Glomerular visceral epithelial cell (primary cell): ENCODE data around the gene CLPTM1L.

ENCODE experiments used
- DNase-seq: peaks from one replicate; pipeline ENCODE4 v3.0.0-alpha.2; 2016; ENCODE audit errors: extremely low spot score

Gene CLPTM1L, protein sequence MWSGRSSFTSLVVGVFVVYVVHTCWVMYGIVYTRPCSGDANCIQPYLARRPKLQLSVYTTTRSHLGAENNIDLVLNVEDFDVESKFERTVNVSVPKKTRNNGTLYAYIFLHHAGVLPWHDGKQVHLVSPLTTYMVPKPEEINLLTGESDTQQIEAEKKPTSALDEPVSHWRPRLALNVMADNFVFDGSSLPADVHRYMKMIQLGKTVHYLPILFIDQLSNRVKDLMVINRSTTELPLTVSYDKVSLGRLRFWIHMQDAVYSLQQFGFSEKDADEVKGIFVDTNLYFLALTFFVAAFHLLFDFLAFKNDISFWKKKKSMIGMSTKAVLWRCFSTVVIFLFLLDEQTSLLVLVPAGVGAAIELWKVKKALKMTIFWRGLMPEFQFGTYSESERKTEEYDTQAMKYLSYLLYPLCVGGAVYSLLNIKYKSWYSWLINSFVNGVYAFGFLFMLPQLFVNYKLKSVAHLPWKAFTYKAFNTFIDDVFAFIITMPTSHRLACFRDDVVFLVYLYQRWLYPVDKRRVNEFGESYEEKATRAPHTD

GRCh38 chr5:1344975-1345838, at the start of gene CLPTM1L:
CLPTM1L (minus strand) TSS chr5:1345099; CDS start chr5:1344841, 258 bp downstream.
- peak; percentile 84 for DNase-seq

- DNase-seq = no peak
Observed at GRCh38 chr5:1393571-1394501, 48.9 kb upstream of the CLPTM1L start.

DNA sequence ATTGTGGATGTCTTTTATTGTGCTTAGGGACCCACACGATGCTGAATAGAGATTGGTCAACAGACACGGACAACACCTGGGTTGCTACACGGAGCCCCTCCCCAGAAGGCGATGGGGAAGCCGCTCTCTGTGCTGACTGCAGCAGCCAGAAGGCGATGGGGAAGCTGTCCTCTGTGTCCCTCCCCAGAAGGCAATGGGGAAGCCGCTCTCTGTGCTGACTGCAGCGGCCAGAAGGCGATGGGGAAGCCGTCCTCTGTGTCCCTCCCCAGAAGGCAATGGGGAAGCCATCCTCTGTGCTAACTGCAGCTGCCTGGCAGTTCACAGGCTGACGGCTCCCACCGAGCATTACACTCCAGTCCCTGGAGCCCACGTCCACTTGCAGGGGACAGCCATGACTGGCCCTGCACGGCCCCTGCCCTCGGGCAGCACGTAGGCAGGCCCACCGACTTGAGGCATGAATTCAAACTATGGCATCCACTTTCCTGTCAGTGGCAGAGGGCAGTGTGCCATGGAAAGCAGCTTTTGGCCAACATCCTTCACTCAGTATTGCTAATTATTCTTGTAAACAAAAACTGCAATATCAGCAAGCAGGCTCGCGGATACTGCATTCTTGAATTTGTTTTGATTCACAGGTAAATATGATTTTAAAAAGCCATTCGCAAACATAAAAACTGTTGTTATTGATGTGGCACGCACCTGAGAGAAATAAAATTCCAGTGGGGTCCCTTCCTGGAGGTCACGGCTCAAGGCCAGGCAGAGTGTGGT, 48.1 kb upstream of the CLPTM1L start:
- DNase-seq = no peak

GRCh38 chr5:1392261-1392660, 47.4 kb upstream of the CLPTM1L start:
- no peak for DNase-seq

GRCh38 chr5:1391691-1392090, 46.8 kb upstream of the CLPTM1L start:
- no peak for DNase-seq

- DNase-seq = no peak
Observed at GRCh38 chr5:1390861-1391600, 46.1 kb upstream of the CLPTM1L start.

GRCh38 chr5:1390333-1390732, 45.4 kb upstream of the CLPTM1L start:
- no peak for DNase-seq

GRCh38 chr5:1388383-1388967, 43.6 kb upstream of the CLPTM1L start:
- no peak for DNase-seq

DNA sequence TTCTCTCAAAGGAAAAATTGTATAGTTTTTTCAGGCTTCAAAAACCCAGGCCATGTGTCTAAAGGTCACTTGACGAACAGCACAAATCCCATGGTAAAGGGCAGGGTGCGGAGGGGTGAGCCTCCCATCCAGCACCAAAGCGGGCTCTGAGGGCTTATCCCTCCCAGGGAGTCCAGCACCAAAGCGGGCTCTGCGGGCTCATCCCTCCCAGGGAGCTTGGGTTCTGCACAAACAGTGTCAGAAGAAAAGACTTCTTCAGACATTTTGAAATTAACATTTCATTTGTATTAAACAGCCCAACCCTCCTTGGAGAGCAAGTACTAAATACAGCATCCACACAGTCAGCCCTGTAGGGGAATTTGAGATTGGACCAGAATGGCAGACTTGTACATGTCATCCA, 43.0 kb upstream of the CLPTM1L start:
- no peak for DNase-seq

DNA sequence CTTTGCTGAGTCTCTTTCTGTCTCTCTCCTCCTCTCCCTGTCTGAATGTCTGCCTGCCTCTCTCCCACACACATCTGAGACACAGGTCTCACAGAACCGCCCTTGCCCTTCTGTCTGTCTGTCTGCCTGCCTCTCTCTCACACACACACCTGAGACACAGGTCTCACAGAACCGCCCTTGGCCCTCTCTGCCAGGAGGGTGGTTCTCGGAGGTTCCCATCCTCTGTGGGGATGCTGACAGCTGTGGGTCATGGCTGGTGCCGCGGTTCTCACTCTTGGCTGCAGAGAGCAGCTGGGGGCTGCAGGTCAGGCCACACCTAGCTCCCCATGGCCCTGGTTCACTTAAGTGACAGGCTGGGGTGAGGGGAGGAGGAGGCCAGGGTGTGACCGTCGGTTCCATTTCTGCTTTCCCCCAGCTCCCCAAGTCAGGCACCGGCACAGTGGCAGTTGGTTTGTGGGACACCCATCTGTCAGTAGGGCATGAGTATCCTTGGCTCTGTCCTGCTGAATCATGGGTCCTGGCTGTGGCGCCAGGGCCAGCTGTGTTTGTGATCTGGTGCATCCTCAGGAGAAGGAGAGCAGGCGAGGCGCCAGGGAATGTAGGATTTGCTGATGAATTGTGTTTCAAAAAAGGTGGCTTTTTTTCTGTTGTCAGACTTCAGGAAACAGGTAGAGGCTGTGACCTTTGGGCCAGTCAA, 42.3 kb upstream of the CLPTM1L start:
- no peak for DNase-seq

GRCh38 chr5:1386274-1386717, 41.4 kb upstream of the CLPTM1L start:
- DNase-seq = peak; percentile 33

DNA sequence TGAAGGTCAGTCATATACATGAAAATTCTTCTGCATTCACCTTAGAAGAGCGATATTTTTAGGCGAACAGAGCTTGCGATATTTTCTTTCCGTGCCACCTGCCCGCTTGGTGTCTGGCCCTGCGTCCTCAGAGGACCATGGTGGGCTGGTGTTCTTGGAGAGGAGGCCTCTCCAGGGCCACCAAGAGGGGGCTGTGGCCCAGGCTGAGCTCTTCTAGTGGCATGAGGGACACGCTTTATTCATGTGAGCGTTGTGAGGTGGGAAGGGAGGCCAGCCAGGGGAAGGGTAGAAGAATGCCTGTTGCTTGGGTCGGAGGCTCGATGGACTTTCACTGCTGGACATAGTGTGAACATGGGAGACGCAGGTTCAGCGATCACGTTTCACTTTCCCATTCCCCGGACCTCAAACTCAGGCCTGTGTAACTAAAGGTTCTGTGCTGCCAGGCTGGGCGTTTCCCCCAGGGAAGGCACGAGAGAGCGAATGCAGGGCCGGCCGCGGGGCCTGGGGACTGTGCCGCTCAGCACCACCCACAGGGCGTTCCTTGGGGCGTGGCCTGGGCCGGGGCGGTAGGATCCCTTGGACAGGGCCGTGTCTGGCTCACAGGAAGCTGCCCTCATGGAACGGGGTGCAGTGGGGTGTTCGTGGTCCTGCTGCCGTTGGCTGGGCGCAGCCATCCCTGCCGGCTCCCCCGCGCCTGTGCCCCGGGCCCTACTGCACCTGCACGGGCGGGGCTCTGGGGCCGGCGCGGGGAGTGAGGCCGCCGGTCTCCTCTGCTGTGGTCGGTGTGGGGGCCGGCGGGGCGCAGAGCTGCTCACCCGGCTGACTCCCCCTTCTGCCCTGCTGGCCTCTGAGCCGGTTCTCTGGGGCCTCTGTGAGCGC, 40.7 kb upstream of the CLPTM1L start:
- DNase-seq = peak; percentile 57

DNA sequence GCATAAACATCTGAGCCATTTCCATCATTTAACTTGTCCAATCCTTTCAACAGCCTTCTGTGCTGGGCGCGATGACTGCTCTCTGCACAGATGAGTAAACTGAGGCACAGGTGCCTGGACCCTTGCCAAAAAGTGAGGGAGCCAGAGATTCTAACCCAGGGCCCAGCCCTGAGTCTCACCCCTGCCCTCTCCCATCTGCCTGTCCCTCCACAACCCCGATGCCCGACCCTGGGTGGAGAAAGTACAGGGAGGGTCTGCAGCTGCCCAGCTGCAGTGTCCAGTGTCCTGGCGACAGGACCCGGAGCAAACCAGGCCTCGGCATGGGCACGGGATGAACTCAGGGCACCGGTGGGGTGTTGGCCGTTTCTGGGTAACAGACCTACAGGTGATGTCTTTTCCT, 39.6 kb upstream of the CLPTM1L start:
- DNase-seq = no peak

DNA sequence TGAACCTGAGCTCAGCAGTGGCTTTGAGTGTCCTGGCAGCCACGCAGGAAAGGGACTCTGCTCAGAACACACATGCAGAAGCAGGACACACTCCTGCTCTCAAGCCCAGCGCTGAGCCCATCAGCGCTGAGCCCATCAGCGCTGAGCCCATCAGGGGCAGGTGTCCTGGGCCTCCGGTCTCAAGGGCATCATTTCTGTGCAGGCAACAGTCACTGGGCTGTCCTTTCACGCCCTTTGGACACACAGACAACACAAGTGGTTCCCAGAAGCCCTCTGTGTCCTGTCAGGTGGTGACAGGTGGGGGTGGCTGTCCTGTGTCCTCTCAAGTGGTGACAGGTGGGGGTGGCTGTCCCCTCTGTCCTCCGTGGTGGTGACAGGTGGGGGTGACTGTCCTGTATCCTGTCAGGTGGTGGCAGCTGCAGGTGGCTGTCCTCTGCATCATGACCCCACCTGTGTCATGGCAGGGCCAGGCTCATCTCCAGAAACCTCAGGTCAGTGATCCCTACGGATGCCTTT, 39.0 kb upstream of the CLPTM1L start:
- DNase-seq = no peak

DNA sequence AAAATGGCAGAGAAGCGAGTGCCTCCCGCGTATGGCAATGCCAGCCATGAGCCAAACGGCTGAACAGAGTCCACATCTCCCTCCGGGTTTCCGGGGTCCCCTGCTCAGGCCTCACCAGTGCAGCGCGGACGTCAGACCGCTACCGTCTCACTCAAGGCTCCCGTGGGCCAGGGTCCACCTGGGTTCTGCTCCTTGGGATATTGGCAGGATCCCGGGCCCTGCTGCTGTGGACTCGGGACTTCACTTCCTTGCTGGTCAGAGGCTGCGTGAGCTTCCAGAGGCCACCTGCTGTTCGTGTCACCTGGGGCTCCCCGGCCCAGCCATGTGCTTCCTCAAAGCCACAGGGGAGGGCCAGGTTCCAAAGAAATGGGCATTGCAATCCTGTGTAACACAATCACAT, 38.4 kb upstream of the CLPTM1L start:
- no peak for DNase-seq

GRCh38 chr5:1382248-1382700, 37.4 kb upstream of the CLPTM1L start:
- no peak for DNase-seq

- DNase-seq = no peak
Observed at GRCh38 chr5:1381370-1382247, 36.7 kb upstream of the CLPTM1L start.
